HG03103 (cell line): Measurements from ENCODE around the gene ATAD3B.
"Not testable (repeated sequence)": the region's sequence is repeated elsewhere in the genome, so short reads cannot be mapped to it uniquely, and the experiment has no call there.

Source experiments
- ATAC-seq: cut with Tn5 transposase; IDR thresholded peaks from one replicate; pipeline ENCODE4 v1.9.1; 2021; ENCODE audit warnings: low read depth; ENCODE audit not compliant: unreplicated experiment

Gene ATAD3B

GRCh38 chr1:1432951-1433803 is 38.4 kb upstream of the ATAD3B start:
- no peak for ATAC-seq

- ATAC-seq: no peak
Observed at GRCh38 chr1:1433804-1434130, 37.8 kb upstream of the ATAD3B start.

- ATAC-seq: no peak
Observed at GRCh38 chr1:1434131-1434823, 37.3 kb upstream of the ATAD3B start.

GRCh38 chr1:1434824-1435105 is 36.8 kb upstream of the ATAD3B start:
- no peak for ATAC-seq

GRCh38 chr1:1435106-1435903 is 36.3 kb upstream of the ATAD3B start, which contains the start of gene VWA1:
Gene VWA1, plus strand, starts transcription at chr1:1435690. Its CDS starts 59 bp downstream, at chr1:1435749.
- peak; percentile 46 for ATAC-seq

- no peak for ATAC-seq
Observed at GRCh38 chr1:1435911-1436629, 35.5 kb upstream of the ATAD3B start.

- no peak for ATAC-seq
Observed at GRCh38 chr1:1436630-1437032, 34.9 kb upstream of the ATAD3B start.

GRCh38 chr1:1437033-1437903 is 34.3 kb upstream of the ATAD3B start:
- no peak for ATAC-seq

- no peak for ATAC-seq
Observed at GRCh38 chr1:1437904-1438376, 33.6 kb upstream of the ATAD3B start.

GRCh38 chr1:1438531-1439381 is 32.8 kb upstream of the ATAD3B start:
- no peak for ATAC-seq

- ATAC-seq: no peak
Observed at GRCh38 chr1:1439546-1440261, 31.9 kb upstream of the ATAD3B start.

- no peak for ATAC-seq
Observed at GRCh38 chr1:1440262-1441001, 31.1 kb upstream of the ATAD3B start.

GRCh38 chr1:1441002-1441888 is 30.3 kb upstream of the ATAD3B start:
- no peak for ATAC-seq

- ATAC-seq: no peak
Observed at GRCh38 chr1:1442069-1442770, 29.3 kb upstream of the ATAD3B start.

- ATAC-seq: not testable (repeated sequence)
Observed at GRCh38 chr1:1446631-1447030, 24.9 kb upstream of the ATAD3B start.
